GM18909 (cell line): ENCODE data around the gene MYT1.
A peak's percentile ranks its signal among the peaks of the same experiment; 100 is the strongest.
"Not testable (repeated sequence)": the region's sequence is repeated elsewhere in the genome, so short reads cannot be mapped to it uniquely, and the experiment has no call there.

ENCODE experiments used
- ATAC-seq: cut with Tn5 transposase; IDR thresholded peaks from one replicate; pipeline ENCODE4 v1.9.1; 2021; ENCODE audit warnings: mild to moderate bottlenecking; ENCODE audit not compliant: unreplicated experiment, poor library complexity

Gene MYT1

DNA sequence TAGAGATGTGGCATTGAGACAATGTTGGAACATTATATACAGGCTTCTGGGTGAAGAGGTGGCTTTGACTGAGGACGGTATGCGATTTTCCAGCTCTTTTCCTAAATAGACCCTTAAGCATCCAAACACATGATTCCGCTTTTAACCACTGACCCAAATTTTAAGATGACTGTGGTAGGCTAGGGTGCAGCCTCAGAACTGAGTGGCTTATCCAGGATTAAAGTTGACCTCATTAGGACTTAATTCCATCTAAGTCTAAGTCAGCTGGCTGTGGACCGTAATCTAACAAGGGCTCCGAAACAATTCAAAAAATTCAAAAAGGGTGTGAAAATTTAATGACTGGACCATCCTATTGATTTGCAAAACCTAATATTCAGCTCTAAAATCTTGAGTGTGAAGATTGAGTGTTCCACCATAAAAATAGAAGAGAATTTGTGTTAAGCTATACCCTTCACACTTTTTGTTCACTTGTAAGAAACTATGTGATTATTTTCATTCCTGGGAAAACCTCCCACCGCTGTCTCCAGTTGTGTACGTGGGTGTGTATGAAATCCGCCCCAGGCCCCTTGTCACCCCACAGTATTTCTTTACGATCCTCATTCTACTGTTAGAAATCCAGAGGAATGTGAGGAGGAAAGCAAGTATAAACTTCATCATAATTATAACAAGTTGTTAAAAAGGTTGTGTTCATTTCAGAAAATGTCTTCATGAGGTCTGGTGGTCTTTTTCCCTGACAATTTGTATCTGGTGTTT, 94.0 kb downstream of the MYT1 start:
- ATAC-seq = no peak

GRCh38 chr20:64260239-64260638, 96.0 kb downstream of the MYT1 start:
- no peak for ATAC-seq

- no peak for ATAC-seq
Observed at GRCh38 chr20:64261138-64261537, 96.9 kb downstream of the MYT1 start.

- ATAC-seq = no peak
Observed at GRCh38 chr20:64264091-64264490, 99.8 kb downstream of the MYT1 start.

DNA sequence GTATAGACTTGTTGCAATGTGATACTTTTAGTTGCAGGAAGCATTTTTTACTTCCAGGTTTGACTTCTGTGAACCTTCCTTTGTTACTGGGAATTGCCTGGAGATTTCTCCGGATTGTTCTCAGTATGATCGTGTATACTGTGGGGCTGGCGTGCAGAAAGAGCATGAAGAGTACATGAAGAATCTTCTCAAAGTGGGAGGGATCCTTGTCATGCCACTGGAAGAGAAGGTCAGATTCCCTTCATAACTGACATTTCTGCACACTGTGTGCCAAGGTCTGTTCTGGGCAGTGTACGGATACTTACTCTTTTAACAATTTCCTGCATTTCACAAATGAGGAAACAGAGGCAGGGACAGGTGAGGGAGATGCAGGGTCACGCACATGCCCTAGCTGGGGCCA, 100.9 kb downstream of the MYT1 start:
- no peak for ATAC-seq

GRCh38 chr20:64266988-64267387, 102.7 kb downstream of the MYT1 start:
- ATAC-seq = no peak

DNA sequence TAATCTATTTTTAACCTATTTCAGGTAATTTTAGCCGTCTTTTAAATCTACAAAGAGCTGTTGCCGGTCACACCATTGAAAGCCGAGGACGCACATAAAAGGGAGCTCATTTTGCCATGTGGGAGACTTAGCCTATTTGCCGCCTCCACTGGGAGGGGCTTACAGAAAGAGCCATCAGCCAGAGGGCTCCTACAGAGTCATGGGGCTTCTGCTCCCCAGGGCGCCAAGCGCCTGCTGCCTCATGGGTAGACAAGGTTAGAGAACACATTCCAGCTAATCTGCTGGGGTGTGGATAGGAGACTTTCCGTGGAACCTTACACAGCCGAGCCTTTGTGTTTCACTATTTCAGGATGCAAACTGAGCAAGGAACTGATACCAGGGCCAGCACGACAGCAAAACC, 103.9 kb downstream of the MYT1 start:
- no peak for ATAC-seq

DNA sequence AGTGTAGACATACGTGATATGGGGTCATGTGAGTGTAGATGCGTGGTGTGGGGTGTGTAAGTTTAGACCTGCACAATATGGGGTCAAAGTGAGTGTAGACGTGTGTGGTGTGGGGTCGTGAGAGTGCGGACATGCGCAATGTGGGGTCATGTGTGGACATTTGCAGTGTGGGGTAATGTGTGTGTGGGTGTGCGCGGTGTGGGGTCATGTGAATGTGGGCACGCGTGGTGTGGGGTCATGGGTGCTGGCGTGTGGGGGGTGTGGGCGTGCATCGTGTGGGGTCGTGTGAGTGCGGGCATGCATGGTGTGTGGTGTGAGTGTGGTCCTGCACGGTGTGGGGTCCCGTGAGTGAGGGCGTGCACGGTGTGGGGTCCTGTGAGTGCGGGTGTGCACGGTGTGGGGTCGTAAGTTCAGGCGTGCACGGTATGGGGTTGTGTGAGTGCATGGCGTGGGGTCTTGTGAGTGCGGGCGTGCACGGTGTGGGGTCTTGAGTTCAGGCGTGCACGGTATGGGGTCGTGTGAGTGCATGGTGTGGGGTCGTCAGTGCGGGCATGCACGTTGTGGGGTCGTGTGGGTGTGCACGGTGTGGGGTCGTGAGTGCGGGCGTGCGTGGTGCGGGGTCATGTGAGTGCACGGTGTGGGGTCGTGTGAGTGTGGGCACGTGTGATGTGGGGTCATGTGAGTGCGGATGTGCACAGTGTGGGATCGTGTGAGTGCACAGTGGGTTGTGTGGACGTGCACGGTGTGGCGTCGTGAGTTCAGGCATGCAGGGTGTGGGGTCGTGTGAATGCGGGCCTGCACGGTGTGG, 105.6 kb downstream of the MYT1 start:
- ATAC-seq = no peak

GRCh38 chr20:64271636-64272035, 107.4 kb downstream of the MYT1 start:
- no peak for ATAC-seq

GRCh38 chr20:64273109-64273508, 108.9 kb downstream of the MYT1 start:
- no peak for ATAC-seq

- no peak for ATAC-seq
Observed at GRCh38 chr20:64276817-64277216, 112.6 kb downstream of the MYT1 start.

DNA sequence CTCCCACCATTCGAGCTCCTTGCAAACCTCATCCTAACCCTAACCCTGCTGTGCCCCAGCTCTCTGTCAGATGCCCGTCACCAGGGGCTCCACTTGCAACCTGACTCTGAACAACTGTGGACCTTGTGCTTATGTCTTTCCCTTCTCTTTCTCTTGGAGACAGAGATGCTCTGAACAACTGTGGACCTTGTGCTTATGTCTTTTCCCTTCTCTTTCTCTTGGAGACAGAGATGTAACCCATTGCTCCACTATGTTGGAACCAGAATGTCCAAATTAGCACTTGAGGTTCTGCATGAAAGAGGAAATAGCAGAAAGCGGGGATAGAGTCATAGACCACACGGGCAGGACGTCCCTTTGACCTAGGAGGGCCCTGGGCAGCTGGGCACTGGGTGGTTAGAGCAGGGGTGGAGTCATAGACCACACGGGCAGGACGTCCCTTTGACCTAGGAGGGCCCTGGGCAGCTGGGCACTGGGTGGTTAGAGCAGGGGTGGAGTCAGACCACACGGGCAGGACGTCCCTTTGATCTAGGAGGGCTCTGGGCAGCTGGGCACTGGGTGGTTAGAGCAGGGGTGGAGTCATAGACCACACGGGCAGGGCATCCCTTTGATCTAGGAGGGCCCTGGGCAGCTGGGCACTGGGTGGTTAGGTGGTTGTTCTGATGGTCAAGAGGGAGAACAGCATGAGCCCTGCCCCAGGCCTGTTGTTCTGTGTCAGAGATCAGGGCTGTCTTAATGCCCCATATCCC, 113.5 kb downstream of the MYT1 start:
- no peak for ATAC-seq

- no peak for ATAC-seq
Observed at GRCh38 chr20:64278317-64278681, 114.0 kb downstream of the MYT1 start.

DNA sequence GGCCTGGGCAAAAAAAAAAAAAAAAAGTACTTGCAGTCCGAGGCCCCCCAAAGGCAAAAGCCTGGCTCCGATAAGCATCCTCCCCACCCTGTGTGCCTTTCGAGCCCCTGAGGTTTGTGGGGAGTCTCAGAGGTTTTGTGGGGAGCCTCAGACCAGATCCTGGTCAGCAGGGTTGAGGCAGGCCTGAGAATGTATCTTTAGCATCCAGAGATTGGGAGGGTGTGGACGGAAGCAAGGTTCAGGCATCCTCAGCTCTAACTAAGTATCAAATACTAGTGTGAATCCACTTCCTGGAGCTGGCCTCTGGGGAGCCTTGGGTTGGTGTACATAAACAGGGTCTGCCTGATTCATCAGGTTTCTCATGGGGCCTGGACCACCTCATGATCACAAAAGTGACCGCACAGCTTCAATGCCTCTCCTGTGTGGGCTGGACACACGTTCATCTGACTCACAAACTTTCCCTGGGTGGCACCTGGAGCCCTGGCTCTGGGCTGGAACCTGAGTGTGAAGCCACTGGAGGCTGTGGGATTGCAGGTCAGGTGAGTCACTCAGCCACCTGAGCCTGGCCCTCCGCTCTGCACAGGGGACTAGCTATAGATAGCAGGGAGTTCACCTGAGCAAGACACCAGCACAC, 115.7 kb downstream of the MYT1 start:
- no peak for ATAC-seq

DNA sequence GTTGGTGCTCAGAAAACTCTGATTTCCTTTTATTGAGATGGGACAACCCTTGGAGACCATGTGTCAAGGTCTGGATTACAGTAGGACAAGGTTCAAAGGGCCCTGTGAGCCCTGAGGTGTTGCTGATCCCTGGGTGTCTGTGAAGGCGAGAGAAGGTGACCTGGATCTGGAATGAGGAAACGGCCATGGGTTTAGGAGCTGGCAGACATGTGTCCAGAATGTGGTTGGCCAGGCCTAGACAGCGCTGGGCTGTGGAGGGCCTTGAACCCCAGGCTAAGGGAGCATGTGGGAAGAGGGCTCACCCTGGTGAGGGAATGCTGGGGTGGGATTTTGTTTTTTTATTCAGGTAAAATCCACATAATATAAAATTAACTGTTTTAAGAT, 116.2 kb downstream of the MYT1 start:
- no peak for ATAC-seq

DNA sequence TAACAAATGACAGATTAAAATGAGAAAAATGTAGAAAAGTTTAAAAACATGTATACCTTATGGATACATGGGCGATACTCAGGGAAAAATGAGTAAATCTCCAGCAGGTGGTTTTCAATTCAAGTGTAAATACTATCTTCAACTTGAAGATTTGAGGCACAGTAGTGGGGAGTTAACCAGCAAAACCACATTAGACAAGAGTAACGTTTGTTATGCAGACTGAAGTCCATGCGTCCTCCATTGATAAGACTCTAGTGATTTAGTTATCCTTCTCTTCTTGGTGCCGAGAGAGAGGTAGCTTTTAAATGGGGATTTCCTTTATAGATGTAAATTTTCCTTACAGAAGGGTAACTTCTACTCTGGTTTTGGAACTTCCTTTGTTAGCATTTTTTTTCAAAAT, 119.4 kb downstream of the MYT1 start:
- no peak for ATAC-seq

- peak; percentile 96 for ATAC-seq
Observed at GRCh38 chr20:64285579-64286446, 121.6 kb downstream of the MYT1 start.

GRCh38 chr20:64286447-64287263, 122.4 kb downstream of the MYT1 start:
- ATAC-seq = not testable (repeated sequence)

- not testable (repeated sequence) for ATAC-seq
Observed at GRCh38 chr20:64287264-64287590, 123.0 kb downstream of the MYT1 start.
